Mesendoderm (in vitro differentiated cells): ENCODE measurements around the gene ST3GAL4.

Experiments used
- DNase-seq: peaks from one replicate; pipeline ENCODE4 v3.0.0; 2013
- H2AK5ac ChIP-seq: 2 replicates; pipeline ENCODE4 v1.6.1; 2013; ENCODE audit warnings: low read length, inconsistent platforms
- H2BK120ac ChIP-seq: 2 replicates; pipeline ENCODE4 v1.6.1; 2013; ENCODE audit warnings: low read depth, mild to moderate bottlenecking, low read length, moderate library complexity, mixed read lengths
- H2BK15ac ChIP-seq: replicated peaks from 2 replicates; pipeline ENCODE4 v1.6.1; 2013; ENCODE audit warnings: low read depth, mild to moderate bottlenecking, moderate library complexity
- H2BK5ac ChIP-seq: 2 replicates; pipeline ENCODE4 v1.6.1; 2013; ENCODE audit warnings: low read length, inconsistent platforms
- H3K18ac ChIP-seq: 2 replicates; pipeline ENCODE4 v1.6.1; 2013; ENCODE audit warnings: mild to moderate bottlenecking, low read length, mixed read lengths
- H3K23ac ChIP-seq: one replicate; pipeline ENCODE4 v1.6.1; 2013; ENCODE audit warnings: low read length
- H3K27ac ChIP-seq: 2 replicates; pipeline ENCODE4 v1.5.1; 2013; ENCODE audit warnings: low read depth, mild to moderate bottlenecking, inconsistent platforms, low read length, moderate library complexity
- H3K27me3 ChIP-seq: 2 replicates; pipeline ENCODE4 v1.6.1; 2013; ENCODE audit warnings: low read length, control low read depth, mild to moderate bottlenecking, inconsistent platforms; ENCODE audit not compliant: insufficient read depth, poor library complexity
- H3K36me3 ChIP-seq: 2 replicates; pipeline ENCODE4 v1.6.1; 2013; ENCODE audit warnings: low read length, inconsistent platforms; ENCODE audit not compliant: control insufficient read depth, insufficient read depth
- H3K4ac ChIP-seq: one replicate; pipeline ENCODE4 v1.6.1; 2013; ENCODE audit warnings: low read depth, mild to moderate bottlenecking, low read length, moderate library complexity
- H3K4me1 ChIP-seq: 2 replicates; pipeline ENCODE4 v1.6.1; 2013; ENCODE audit warnings: low read depth, low read length, inconsistent platforms; ENCODE audit not compliant: control insufficient read depth
- H3K4me2 ChIP-seq: 2 replicates; pipeline ENCODE4 v1.6.1; 2013; ENCODE audit warnings: low read length
- H3K4me3 ChIP-seq: 2 replicates; pipeline ENCODE4 v1.5.1; 2013; ENCODE audit warnings: mild to moderate bottlenecking, low read length
- H3K56ac ChIP-seq: one replicate; pipeline ENCODE4 v1.6.1; 2013; ENCODE audit warnings: low read length
- H3K79me1 ChIP-seq: 2 replicates; pipeline ENCODE4 v1.6.1; 2013; ENCODE audit warnings: low read length, inconsistent platforms
- H3K79me2 ChIP-seq: 2 replicates; pipeline ENCODE4 v1.6.1; 2013; ENCODE audit warnings: mild to moderate bottlenecking, low read length; ENCODE audit not compliant: control insufficient read depth, insufficient read depth
- H3K9ac ChIP-seq: 2 replicates; pipeline ENCODE4 v1.6.1; 2013; ENCODE audit warnings: low read length, inconsistent platforms
- H4K5ac ChIP-seq: one replicate; pipeline ENCODE4 v1.6.1; 2013; ENCODE audit warnings: low read length
- H4K8ac ChIP-seq: one replicate; pipeline ENCODE4 v1.6.1; 2013; ENCODE audit warnings: low read depth, mild to moderate bottlenecking, control low read depth, low read length, moderate library complexity
- WGBS: extraction: QIAGEN DNeasy Blood & Tissue Kit; methylation state at CpG from one replicate; pipeline ENCODE4 v1.1.7; 2013; ENCODE audit warnings: low lambda C conversion rate, missing lambda C conversion rate; ENCODE audit not compliant: insufficient coverage; ENCODE audit errors: extremely low coverage; 5-methylcytosine and 5-hydroxymethylcytosine counted together

Gene ST3GAL4

GRCh38 chr11:126415669-126416420 lies 60.4 kb downstream of the ST3GAL4 start:
- Histone ChIP-seq H3K27me3 (no peaks in the 10 kb centered on the region), H3K79me2 (no peaks in the 10 kb centered on the region), H2BK120ac (no peak overlapping the region), H3K4ac (no peak overlapping the region), H2BK15ac (no peak overlapping the region), H3K4me3 (no peak overlapping the region), H3K4me2 (no peak overlapping the region), H3K4me1 (peaks cover 5% of the 10 kb centered on the region), H3K56ac (no peak overlapping the region), H4K8ac (no peak overlapping the region), H2AK5ac (no peak overlapping the region), H3K9ac (no peak overlapping the region), H3K36me3 (peaks cover 1% of the 10 kb centered on the region), H2BK5ac (no peak overlapping the region), H3K23ac (no peak overlapping the region), H3K27ac (no peak overlapping the region), H4K5ac (no peak overlapping the region), H3K79me1 (no peaks in the 10 kb centered on the region), H3K18ac (no peak overlapping the region)
- no peak for DNase-seq
- WGBS: no CpG with 5 or more reads among the region's 19 CpGs

- Histone ChIP-seq H3K56ac (peak overlapping the region; percentile 37), H3K4me3 (no peak overlapping the region)
- DNase-seq: peak; percentile 77
These were observed 61.1 kb downstream of the ST3GAL4 start for GRCh38 chr11:126416542-126417090.

GRCh38 chr11:126417091-126417862 lies 61.8 kb downstream of the ST3GAL4 start:
- no peak overlapping the region for H3K18ac ChIP-seq
- no peaks in the 10 kb centered on the region for H3K79me1 ChIP-seq
- no peaks in the 10 kb centered on the region for H3K79me2 ChIP-seq
- H3K4me1 ChIP-seq: peaks cover 5% of the 10 kb centered on the region
- H3K27me3 ChIP-seq: no peaks in the 10 kb centered on the region
- H2BK120ac ChIP-seq: no peak overlapping the region
- no peak overlapping the region for H3K4me2 ChIP-seq
- no peak overlapping the region for H4K5ac ChIP-seq
- no peak overlapping the region for H2BK5ac ChIP-seq
- no peak overlapping the region for H4K8ac ChIP-seq
- no peak overlapping the region for H3K9ac ChIP-seq
- no peak overlapping the region for H3K4ac ChIP-seq
- H3K56ac ChIP-seq: no peak overlapping the region
- no peak for DNase-seq
- no peak overlapping the region for H2AK5ac ChIP-seq
- H3K23ac ChIP-seq: no peak overlapping the region
- peaks cover 1% of the 10 kb centered on the region for H3K36me3 ChIP-seq
- no peak overlapping the region for H2BK15ac ChIP-seq
- H3K4me3 ChIP-seq: no peak overlapping the region
- no CpG with 5 or more reads among the region's 12 CpGs for WGBS
- no peak overlapping the region for H3K27ac ChIP-seq

More at GRCh38 chr11:126416542-126417090, 61.1 kb downstream of the ST3GAL4 start:
- no CpG with 5 or more reads among the region's 52 CpGs for WGBS
- Histone ChIP-seq H2BK15ac (no peak overlapping the region), H4K8ac (no peak overlapping the region), H3K27me3 (no peaks in the 10 kb centered on the region), H3K23ac (no peak overlapping the region), H3K4me2 (no peak overlapping the region), H3K79me1 (no peaks in the 10 kb centered on the region), H3K9ac (peak overlapping the region; percentile 6), H2BK5ac (no peak overlapping the region), H3K4me1 (peaks cover 5% of the 10 kb centered on the region), H3K4ac (no peak overlapping the region), H3K79me2 (no peaks in the 10 kb centered on the region), H3K27ac (no peak overlapping the region), H3K36me3 (peaks cover 1% of the 10 kb centered on the region), H4K5ac (no peak overlapping the region), H2BK120ac (no peak overlapping the region), H3K18ac (no peak overlapping the region), H2AK5ac (no peak overlapping the region)

GRCh38 chr11:126418887-126419286 lies 63.4 kb downstream of the ST3GAL4 start:
- Histone ChIP-seq H2BK15ac (no peak overlapping the region), H4K5ac (no peak overlapping the region), H3K79me2 (no peaks in the 10 kb centered on the region), H3K9ac (no peak overlapping the region), H3K23ac (no peak overlapping the region), H3K36me3 (no peaks in the 10 kb centered on the region), H4K8ac (no peak overlapping the region), H2BK5ac (no peak overlapping the region), H3K4me3 (no peak overlapping the region), H3K27ac (no peak overlapping the region), H3K4me1 (peaks cover 5% of the 10 kb centered on the region), H3K79me1 (no peaks in the 10 kb centered on the region), H3K4ac (no peak overlapping the region), H3K18ac (no peak overlapping the region), H3K27me3 (no peaks in the 10 kb centered on the region), H2AK5ac (no peak overlapping the region), H3K56ac (no peak overlapping the region), H2BK120ac (no peak overlapping the region), H3K4me2 (no peak overlapping the region)
- no peak for DNase-seq
- WGBS: no CpG with 5 or more reads among the region's 1 CpG

- H3K27me3 ChIP-seq: no peaks in the 10 kb centered on the region
- H3K18ac ChIP-seq: no peak overlapping the region
These were observed 64.6 kb downstream of the ST3GAL4 start for GRCh38 chr11:126419801-126420697.

More at GRCh38 chr11:126419801-126420697, 64.6 kb downstream of the ST3GAL4 start:
- Histone ChIP-seq H3K27ac (no peak overlapping the region), H3K4me1 (peaks cover 5% of the 10 kb centered on the region), H3K79me2 (no peaks in the 10 kb centered on the region), H2BK5ac (no peak overlapping the region), H4K8ac (no peak overlapping the region), H3K4me2 (no peak overlapping the region), H3K9ac (no peak overlapping the region), H4K5ac (no peak overlapping the region), H2BK15ac (no peak overlapping the region), H3K79me1 (no peaks in the 10 kb centered on the region), H3K23ac (no peak overlapping the region), H3K4me3 (no peak overlapping the region), H2BK120ac (no peak overlapping the region), H3K4ac (no peak overlapping the region), H3K36me3 (no peaks in the 10 kb centered on the region), H2AK5ac (no peak overlapping the region), H3K56ac (no peak overlapping the region)
- WGBS: no CpG with 5 or more reads among the region's 11 CpGs
- DNase-seq: peak; percentile 79
